ENCODE measurements around the gene HOATZ. TPM values are rescaled to one million over a fixed set of nuclear protein-coding genes. Genes with fewer than 3 reads are reported as not detected.

The HOATZ gene
- total RNA-seq, 1 donor from 2014 or later: not detected

GRCh38 chr11:111521135-111521534, 6.6 kb downstream of the HOATZ start:
- intact Hi-C loops (cut with micrococcal nuclease): no loop called here

- intact Hi-C loops (cut with micrococcal nuclease): no loop called here
Measured at GRCh38 chr11:111522426-111522825, 7.8 kb downstream of the HOATZ start.

DNA sequence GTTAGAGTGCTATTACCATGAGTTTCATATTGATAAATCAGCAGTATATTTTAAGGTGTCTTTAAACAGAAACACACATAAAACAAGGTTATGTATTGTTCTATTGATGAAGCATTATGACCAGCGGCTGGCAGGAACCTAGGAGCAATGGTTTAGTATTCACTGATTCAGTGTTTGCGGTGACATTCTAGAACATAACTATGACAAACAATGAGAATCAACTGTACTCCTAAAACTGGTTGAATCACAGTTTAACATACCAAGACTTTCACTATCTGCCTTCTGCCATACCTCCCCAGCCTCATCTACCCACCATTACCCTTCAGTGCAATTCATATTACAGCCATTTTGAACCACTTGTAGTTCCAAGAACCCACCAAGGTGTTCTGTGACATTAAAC, 8.8 kb downstream of the HOATZ start:
- intact Hi-C loops (cut with micrococcal nuclease): no loop called here

- intact Hi-C loops (cut with micrococcal nuclease): no loop called here
Measured at GRCh38 chr11:111524056-111524455, 9.5 kb downstream of the HOATZ start.

DNA sequence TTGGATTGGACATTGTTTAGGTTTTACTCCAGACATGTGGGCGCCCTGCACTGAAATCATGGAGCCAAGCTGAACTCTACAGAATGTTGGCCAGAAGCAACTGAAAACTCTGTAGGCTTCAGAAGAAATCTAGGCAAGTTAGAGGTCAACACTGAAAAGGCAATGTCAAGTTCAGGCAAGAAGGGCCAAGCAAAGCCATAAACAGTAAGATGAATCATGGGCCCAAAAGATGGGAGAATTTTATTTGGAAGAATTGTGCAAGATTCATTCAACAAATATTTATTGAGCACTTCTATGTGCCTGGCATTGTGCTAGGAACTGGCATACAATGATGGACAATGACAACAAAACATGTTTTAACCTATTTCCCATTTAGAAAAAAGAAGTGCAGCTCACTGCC, 10.9 kb downstream of the HOATZ start:
- intact Hi-C loops (cut with micrococcal nuclease): no loop called here

- intact Hi-C loops (cut with micrococcal nuclease): no loop called here
Measured at GRCh38 chr11:111526501-111526900, 11.9 kb downstream of the HOATZ start.

DNA sequence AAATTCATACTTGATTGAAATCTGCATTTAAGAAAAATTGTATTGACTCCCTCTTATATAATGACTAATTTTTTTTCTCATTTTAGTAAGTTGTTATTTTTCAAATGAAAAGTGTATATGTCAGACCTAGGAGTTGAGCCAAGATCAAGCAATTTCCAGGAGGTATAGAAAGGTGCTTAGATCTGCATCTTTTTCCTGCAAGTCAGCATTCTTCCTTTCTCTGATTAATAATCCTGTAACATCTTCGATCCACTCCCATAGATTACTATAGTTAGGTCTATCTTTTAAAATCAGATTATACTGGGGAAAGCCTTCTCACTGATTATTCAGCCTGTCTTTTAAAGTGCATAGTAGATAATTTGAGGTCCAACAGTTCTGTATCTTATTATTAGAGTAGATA, 12.7 kb downstream of the HOATZ start:
- intact Hi-C loops (cut with micrococcal nuclease): no loop called here

GRCh38 chr11:111528557-111528956, 14.0 kb downstream of the HOATZ start:
- intact Hi-C loops (cut with micrococcal nuclease): no loop called here

GRCh38 chr11:111530091-111530490, 15.5 kb downstream of the HOATZ start:
- intact Hi-C loops (cut with micrococcal nuclease): loop anchor here (10.0 kb wide), 1 partner anchor 75 kb away; no protein-coding TSS in a partner anchor

- intact Hi-C loops (cut with micrococcal nuclease): loop anchor here (10.0 kb wide), 1 partner anchor 76 kb away; no protein-coding TSS in a partner anchor
Measured at GRCh38 chr11:111531136-111531535, 16.6 kb downstream of the HOATZ start.

GRCh38 chr11:111531687-111532364, 17.2 kb downstream of the HOATZ start:
- intact Hi-C loops (cut with micrococcal nuclease): loop anchor here (10.0 kb wide), 1 partner anchor 77 kb away; no protein-coding TSS in a partner anchor

DNA sequence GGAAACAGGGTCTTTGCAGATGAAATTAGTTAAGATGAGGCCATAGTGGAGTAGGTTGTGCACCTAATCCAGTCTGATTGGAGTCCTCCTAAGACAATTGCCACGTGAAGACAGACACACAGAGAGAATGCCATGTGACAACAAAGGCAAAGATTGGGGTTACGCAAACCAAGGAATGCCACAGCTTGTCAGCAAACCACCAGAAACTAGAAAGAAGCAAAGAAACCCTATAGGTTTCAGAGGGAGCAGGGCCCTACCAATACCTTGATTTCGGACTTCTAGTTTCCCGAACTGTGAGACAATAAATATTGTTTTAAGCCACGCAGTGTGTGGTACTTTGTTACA, 17.8 kb downstream of the HOATZ start:
- intact Hi-C loops (cut with micrococcal nuclease): loop anchor here (10.0 kb wide), 1 partner anchor 78 kb away; no protein-coding TSS in a partner anchor

DNA sequence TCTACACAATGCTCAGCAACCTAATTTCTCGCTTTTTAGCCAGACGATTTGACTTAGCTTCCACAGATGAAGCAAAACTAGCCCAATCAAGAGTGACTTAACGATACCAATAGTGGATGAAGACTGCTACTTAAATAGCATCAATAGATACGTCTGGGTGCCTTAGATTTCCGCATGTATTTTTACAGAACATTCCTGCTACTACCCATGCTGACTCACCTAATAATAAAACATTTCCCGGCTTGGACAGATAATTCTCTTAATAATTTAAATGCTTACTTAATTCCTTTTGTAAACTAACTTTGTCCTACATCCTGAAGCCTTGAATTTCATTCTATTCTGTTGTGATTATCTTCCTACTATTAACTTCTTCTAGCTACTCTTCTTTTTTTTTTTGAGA, 20.7 kb downstream of the HOATZ start:
- intact Hi-C loops (cut with micrococcal nuclease): loop anchor here (10.0 kb wide), 1 partner anchor 80 kb away; no protein-coding TSS in a partner anchor

- intact Hi-C loops (cut with micrococcal nuclease): loop anchor here (10.0 kb wide), 1 partner anchor 83 kb away; no protein-coding TSS in a partner anchor
Measured at GRCh38 chr11:111537336-111537860, 22.8 kb downstream of the HOATZ start.

DNA sequence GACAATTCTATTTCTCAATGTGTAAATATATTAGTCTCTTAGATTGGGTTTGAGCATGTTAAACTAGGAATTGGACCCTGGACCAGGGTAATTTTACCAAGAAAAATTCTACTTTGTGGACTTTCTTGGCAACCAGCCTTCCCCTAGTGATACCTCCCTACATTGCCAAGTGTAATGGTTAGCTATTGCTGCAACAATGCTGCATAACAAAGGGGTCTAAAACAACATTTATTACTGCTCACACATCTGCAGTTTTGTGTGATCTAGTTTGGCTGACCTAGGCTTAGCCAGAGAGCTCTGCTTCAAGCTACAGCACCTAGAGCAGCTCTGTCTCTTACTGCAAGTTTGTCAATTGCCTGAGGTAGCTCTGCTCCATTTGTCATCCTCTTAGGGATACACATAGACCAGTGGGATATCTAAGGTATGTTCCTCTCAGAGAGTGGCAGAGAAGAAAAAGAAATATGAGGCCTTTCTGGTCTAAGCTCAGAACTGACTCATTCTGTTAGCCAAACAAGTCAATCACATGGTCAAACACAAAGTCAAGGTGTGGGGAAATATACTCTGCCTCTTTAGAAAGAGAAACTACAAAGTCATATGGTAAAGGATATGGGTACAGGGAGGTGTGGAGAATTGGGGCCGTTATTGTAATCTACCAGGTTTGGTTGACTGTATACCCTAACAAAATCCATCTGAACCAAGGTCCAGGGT, 24.0 kb downstream of the HOATZ start:
- intact Hi-C loops (cut with micrococcal nuclease): loop anchor here (10.0 kb wide), 1 partner anchor 84 kb away; no protein-coding TSS in a partner anchor

DNA sequence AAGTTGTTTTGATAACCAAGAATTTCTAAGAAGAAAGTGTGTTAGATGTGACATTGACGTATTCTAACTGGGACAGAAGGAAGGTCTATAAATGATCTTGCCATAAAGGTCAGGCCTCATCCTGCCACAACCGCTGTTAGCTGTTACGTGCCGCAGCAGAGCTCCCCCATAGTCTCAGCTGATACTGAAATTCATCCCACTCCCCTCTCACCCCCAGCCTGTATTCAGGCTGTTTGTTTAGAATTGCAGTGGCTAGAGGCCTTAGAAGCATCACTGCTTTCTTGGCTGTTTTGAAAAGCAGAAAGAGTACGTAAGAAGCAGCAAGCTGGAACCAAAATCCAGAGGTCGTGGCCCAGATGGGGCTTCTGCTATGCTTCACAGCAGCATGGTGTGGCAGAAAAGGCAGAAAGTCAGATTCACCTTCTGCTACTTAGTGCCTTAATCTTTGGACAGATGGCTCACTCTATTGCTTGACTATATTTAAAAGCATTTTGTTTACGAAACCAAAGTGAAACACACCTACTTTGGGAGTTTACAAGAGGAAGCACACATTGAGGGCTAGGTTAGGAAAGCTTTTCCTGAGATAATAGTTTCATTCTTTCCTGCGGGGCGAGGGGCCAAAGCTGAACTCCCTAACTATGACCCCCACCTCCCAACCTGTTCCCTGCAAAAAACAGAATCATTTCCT, 25.0 kb downstream of the HOATZ start:
- intact Hi-C loops (cut with micrococcal nuclease): loop anchor here (10.0 kb wide), 1 partner anchor 85 kb away; no protein-coding TSS in a partner anchor

- intact Hi-C loops (cut with micrococcal nuclease): no loop called here
Measured at GRCh38 chr11:111540114-111540936, 25.7 kb downstream of the HOATZ start, which contains the start of gene LAYN. Gene LAYN (plus strand): TSS chr11:111540720. CDS start chr11:111540844, 124 bp downstream.

GRCh38 chr11:111540937-111541253, 26.3 kb downstream of the HOATZ start:
- intact Hi-C loops (cut with micrococcal nuclease): loop anchor here (1.0 kb wide), 1 partner anchor 225 kb away; the partner anchor contains the start of gene PPP2R1B

- intact Hi-C loops (cut with micrococcal nuclease): loop anchor here (1.0 kb wide), 1 partner anchor 225 kb away; the partner anchor contains the start of gene PPP2R1B
Measured at GRCh38 chr11:111541254-111542061, 26.9 kb downstream of the HOATZ start.

All from T-helper 2 cell treated with Interferon-gamma antibody and Interleukin-4, amounts not matched to agents 100 ng/mL and 5 ng/mL, for 36 hours (primary cell).